ENCODE data around the gene ASTN2. TPM values are rescaled to one million over a fixed set of nuclear protein-coding genes. Genes with fewer than 3 reads are reported as not detected.

The ASTN2 gene
- total and polyA plus RNA-seq, 9 of the 15 experiments (the other 6 are each of a cell fraction or from before 2014, with no cell fraction given): 0.56 to 3.5 (median 1.9) TPM

- no peaks in the 10 kb centered on the region for H4K20me1 ChIP-seq (replicated peaks; ENCODE audit: control insufficient read depth, insufficient read depth, low read length)
- H3K36me3 ChIP-seq (ENCODE audit: control insufficient read depth, insufficient read depth, low read length): no peaks in the 10 kb centered on the region
- peaks cover 0 to 2% of the 10 kb centered on the region in 2 experiments; a peak in 2 of 5 replicates for H3K4me1 ChIP-seq (replicated peaks in 1 of 2; ENCODE audit: control insufficient read depth in 2 of 2, insufficient read depth in 2 of 2, low read length in 2 of 2)
- no TSS peak for BruUV-seq (replicated peaks)
- H3K4me2 ChIP-seq (ENCODE audit: insufficient read depth, low read length): no peak overlapping the region
- DNase-seq (ENCODE audit: extremely low read depth in 1 of 4, low spot score in 3 of 4): no peak
- ChIA-PET POLR2A (no interaction called here), CTCF (ENCODE audit: low intra/inter-chr PET ratio) (no interaction called here)
- H3K9me1 ChIP-seq (ENCODE audit: control insufficient read depth, insufficient read depth, low read length): no peaks in the 10 kb centered on the region
- no peak overlapping the region for H3K27ac ChIP-seq (ENCODE audit: extremely low read depth, low read depth, low read length)
- no peak overlapping the region for H3K4me3 ChIP-seq
- no peak for FAIRE-seq
- 10% methylated on average over 1 of the region's 1 CpG for WGBS (ENCODE audit: insufficient coverage, low coverage, missing lambda C conversion rate)
- H3K9ac ChIP-seq (ENCODE audit: insufficient read depth in 1 of 2, low read depth in 2 of 2, low read length in 2 of 2): no peak overlapping the region
- in situ Hi-C loops (cut with MboI): loop anchor here (10.0 kb wide), 1 partner anchor 341 kb away; the partner anchor contains the start of gene PAPPA
- no peaks in the 10 kb centered on the region for H3K79me2 ChIP-seq (ENCODE audit: control insufficient read depth, insufficient read depth, low read length)
- ATAC-seq: no peak
- no peaks in the 10 kb centered on the region for H3K9me3 ChIP-seq (replicated peaks; ENCODE audit: control insufficient read depth, insufficient read depth, low read depth, low read length)
- intact Hi-C loops (cut with micrococcal nuclease): loop anchor here (2.0 to 10.0 kb wide), 3 partner anchors 77 to 611 kb away; no protein-coding TSS in a partner anchor
- no peaks in the 10 kb centered on the region for H3K27me3 ChIP-seq (ENCODE audit: control insufficient read depth in 2 of 2, insufficient read depth in 2 of 2, low read length in 2 of 2)
- no peak overlapping the region for H2AFZ ChIP-seq (ENCODE audit: low read depth, low read length)
- TF ChIP-seq ZNF644 (tag; IDR thresholded peaks at IDR 0.05; ENCODE audit: low read depth): no peak
- no peak for TF ChIP-seq ASH1L (IDR thresholded peaks at IDR 0.05; ENCODE audit: borderline replicate concordance, low read depth, partially characterized antibody)
- TF ChIP-seq RAD51 (IDR thresholded peaks at IDR 0.05; ENCODE audit: borderline replicate concordance, low read depth): no peak
- TF ChIP-seq CHD2 (IDR thresholded peaks at IDR 0.05; ENCODE audit: low read depth, low read length): no peak
- TF ChIP-seq ZBTB40 (IDR thresholded peaks at IDR 0.05): no peak
- TF ChIP-seq ZBTB40 (CRISPR knock-in tag; IDR thresholded peaks at IDR 0.05): no peak
- TF ChIP-seq FOXM1 (IDR thresholded peaks at IDR 0.05; ENCODE audit: low read depth): no peak
- TF ChIP-seq FOXM1 (CRISPR knock-in tag; IDR thresholded peaks at IDR 0.05; ENCODE audit: low read depth): no peak
- TF ChIP-seq ZNF79 (CRISPR knock-in tag; IDR thresholded peaks at IDR 0.05; ENCODE audit: low read depth): no peak
- TF ChIP-seq HLTF (IDR thresholded peaks at IDR 0.05): no peak
- TF ChIP-seq PHB (CRISPR knock-in tag; IDR thresholded peaks at IDR 0.05): no peak
- no peak for TF ChIP-seq ZNF277 (CRISPR knock-in tag; IDR thresholded peaks at IDR 0.05; ENCODE audit: borderline replicate concordance)
- TF ChIP-seq SUPT5H (IDR thresholded peaks at IDR 0.05): no peak
Measured at GRCh38 chr9:116496167-116496566, 918.7 kb downstream of the ASTN2 start.

Data from K562 (cell line).